AG04449 (cell line): ENCODE results near the gene SOX15.

Experiments used
- CTCF ChIA-PET: fragments of 350-600 bp; formaldehyde crosslinking; extraction: SDS; loops from one replicate; lab custom pipeline; 2021; ENCODE audit warnings: antibody characterized with exemption; lab: Yijun Ruan, JAX
- POLR2A ChIA-PET: fragments of 400-600, 350-600 bp; formaldehyde crosslinking; extraction: SDS; loops from one replicate; lab custom pipeline; 2020; ENCODE audit warnings: antibody characterized with exemption, inconsistent platforms; lab: Yijun Ruan, JAX
- DNase-seq: peaks from one replicate; pipeline ENCODE4 v3.0.0-alpha.2; 2010; ENCODE audit warnings: low read depth, low spot score
- H3K4me3 ChIP-seq: 2 replicates; pipeline ENCODE4 v1.5.1; 2011; ENCODE audit warnings: low read depth, mild to moderate bottlenecking, control low read depth, low read length
- TF ChIP-seq, protein P1 (sequence below): IDR thresholded peaks from one replicate; pipeline ENCODE4 v1.5.1; 2011; ENCODE audit warnings: mild to moderate bottlenecking, moderate library complexity, low read length, control low read depth, inconsistent platforms; ENCODE audit not compliant: insufficient read depth; ENCODE audit errors: missing control alignments

SOX15 gene

DNA sequence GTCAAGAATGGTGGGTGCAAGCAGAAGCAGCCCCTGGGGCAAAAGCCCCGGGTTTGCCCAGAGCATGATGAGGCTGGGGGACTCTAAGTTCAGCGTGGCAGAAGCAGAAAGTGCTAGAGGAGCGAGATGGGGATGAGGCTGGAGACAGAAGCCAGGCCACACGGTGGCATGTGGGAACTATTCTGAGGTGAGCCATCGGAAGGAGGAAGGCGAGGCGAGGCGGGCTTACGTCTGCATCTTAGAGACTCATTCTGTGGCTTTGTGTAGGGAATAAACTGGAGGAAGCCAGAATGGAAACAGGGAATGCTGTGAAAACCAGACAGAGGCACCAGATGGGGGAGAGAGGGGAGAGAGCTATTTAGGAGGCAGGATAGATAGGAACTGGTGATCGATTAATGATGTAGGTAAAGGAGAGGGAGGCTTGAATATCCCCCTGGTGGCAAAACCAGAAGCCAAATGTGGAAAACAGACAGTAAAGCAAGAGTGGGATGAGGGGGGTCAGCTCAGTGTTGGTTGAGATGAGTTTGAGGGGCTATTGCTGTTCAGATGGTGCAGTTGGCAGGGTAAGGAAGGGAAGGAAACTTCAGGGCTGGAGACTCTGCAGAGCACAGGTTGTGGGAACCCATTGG is 34.5 kb downstream of the SOX15 start:
- no peak for DNase-seq
- H3K4me3 ChIP-seq: no peak overlapping the region
- ChIA-PET POLR2A (interaction anchor here (0.6 kb wide), 1 partner anchor 69 kb away, joined by 3 read pairs; no protein-coding TSS in a partner anchor), CTCF (interaction anchor here (1.2 to 4.4 kb wide), 3 partner anchors 21 to 47 kb away, joined by 3 to 32 read pairs (median 3); no protein-coding TSS in a partner anchor)
- TF ChIP-seq, protein P1, sequence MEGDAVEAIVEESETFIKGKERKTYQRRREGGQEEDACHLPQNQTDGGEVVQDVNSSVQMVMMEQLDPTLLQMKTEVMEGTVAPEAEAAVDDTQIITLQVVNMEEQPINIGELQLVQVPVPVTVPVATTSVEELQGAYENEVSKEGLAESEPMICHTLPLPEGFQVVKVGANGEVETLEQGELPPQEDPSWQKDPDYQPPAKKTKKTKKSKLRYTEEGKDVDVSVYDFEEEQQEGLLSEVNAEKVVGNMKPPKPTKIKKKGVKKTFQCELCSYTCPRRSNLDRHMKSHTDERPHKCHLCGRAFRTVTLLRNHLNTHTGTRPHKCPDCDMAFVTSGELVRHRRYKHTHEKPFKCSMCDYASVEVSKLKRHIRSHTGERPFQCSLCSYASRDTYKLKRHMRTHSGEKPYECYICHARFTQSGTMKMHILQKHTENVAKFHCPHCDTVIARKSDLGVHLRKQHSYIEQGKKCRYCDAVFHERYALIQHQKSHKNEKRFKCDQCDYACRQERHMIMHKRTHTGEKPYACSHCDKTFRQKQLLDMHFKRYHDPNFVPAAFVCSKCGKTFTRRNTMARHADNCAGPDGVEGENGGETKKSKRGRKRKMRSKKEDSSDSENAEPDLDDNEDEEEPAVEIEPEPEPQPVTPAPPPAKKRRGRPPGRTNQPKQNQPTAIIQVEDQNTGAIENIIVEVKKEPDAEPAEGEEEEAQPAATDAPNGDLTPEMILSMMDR: no peak

DNA sequence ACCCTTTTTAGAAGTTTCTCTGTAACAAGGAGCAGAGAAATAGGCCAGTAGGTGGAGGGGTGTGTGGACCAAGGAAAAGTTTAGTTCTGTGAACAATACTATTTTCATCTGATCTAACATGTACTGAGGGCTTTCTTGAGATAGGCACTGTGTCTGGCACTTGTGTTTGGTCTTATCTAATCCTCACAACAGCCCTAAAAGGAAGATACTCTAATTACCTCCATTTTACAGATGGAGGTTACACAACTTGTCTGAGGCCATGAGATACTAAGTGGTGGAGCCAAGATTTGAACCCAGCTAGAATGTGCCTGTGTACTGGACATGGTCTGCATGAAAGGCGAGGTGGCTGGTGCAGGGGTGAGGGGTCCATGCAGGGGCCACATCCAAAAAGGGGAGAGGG is 36.5 kb downstream of the SOX15 start:
- H3K4me3 ChIP-seq: no peak overlapping the region
- no peak for DNase-seq

DNA sequence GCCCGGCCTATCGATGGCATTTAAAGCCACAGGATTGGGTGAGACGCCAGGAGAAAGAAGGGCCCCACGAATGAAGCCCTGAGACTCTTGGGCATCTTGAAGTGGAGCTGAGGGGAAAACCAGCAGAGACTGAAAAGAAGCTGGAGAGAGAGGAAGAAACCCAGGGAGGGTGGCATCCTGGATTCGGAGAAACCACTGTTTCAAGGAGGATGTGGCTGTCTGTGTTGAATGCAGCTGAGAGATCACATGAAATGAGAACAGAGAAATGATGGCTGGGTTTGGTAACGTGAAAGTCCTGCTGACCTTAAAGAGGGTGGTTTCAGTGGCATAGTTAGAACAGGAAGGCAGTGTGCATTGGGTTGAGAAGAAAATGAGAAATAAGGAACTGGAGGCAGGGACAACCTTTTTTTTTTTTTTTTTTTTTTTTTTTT is 37.3 kb downstream of the SOX15 start:
- DNase-seq: no peak
- TF ChIP-seq, protein P1: no peak
- H3K4me3 ChIP-seq: no peak overlapping the region
- POLR2A ChIA-PET: no interaction called here
- CTCF ChIA-PET: interaction anchor here (1.0 to 13.4 kb wide), 5 partner anchors 8 to 38 kb away, joined by 3 to 115 read pairs (median 4); partner anchors contain the start of gene SENP3

More for the DNA sequence above, 36.5 kb downstream of the SOX15 start:
- ChIA-PET CTCF (interaction anchor here (1.4 to 13.4 kb wide), 2 partner anchors 35 to 39 kb away, joined by 3 to 77 read pairs; no protein-coding TSS in a partner anchor), POLR2A (no interaction called here)
- TF ChIP-seq, protein P1: no peak

DNA sequence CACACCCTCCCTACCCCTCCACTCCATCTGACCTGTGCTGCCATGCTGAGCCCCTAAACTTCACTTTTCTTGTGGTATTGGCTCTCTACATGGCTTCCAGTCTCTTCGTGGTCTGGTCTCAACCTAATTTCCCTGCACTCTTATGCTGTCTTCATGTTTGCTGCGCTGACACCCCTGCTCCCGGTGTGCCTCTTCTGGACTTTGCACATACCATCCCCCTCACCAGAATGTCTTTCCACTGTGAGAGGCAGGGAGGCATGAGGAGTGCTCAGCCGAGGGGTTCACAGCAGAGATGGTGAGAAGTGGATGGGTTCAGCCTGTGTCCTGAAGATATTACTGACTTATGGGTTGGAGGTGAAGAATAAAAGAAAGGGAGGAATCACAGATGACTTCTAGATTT is 38.5 kb downstream of the SOX15 start:
- TF ChIP-seq, protein P1: no peak
- DNase-seq: no peak
- no peak overlapping the region for H3K4me3 ChIP-seq
- ChIA-PET CTCF (interaction anchor here (10.5 to 13.4 kb wide), 2 partner anchors 9 to 37 kb away, joined by 77 to 115 read pairs; partner anchors contain the start of gene SENP3), POLR2A (no interaction called here)

DNA sequence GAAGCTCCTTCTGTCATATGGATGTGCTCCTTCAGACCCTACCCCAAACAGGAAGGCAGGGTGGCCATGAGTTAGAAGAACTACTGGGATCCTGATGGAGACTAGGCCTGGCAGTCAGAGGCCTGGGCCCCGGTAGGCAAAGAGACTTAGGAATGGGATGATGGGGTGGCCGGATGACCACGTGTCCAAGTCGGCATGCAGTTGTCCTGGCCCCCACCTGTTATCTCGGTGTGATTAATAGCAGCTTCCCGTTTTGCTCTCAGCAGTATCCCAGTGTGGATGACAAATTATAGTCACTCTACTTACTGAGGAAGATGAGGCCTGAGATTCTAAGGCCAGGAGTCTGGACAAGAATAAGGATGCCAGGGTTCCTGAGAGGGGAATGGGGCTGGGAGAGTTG is 39.5 kb downstream of the SOX15 start:
- TF ChIP-seq, protein P1: no peak
- CTCF ChIA-PET: interaction anchor here (1.5 to 13.4 kb wide), 3 partner anchors 8 to 36 kb away, joined by 4 to 115 read pairs (median 77); partner anchors contain the start of genes SENP3 and TNFSF13

DNA sequence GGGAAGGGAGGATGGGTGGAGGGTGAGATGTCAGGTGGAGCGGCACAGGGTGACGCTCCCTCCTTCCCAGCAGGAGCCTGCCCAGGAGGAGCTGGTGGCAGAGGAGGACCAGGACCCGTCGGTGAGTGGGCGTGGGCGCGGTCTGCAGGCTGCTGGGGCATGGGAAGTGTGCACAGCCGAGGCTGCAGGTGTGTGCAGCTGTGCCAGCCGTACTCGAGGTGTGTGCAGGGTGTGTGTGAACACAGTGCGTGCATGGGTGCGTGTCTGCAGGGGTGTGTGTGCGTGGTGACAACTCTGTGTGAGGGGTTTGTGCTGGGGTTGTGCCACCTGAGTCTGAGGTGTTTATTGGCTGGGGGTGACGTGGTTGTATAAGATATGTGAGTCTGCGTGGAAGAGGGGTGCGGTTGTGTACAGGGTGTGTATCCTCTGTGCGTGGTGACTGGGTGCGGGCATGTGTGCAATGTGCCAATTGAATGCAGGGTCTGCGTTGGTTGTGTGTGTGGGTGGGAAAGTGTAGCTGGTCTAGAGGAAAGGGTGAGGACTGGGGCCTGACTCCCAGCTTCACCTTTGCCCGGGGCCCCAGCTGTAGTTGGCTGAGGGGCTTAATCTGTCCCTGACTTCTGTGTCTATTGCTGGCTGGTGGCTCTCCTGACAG is 40.4 kb downstream of the SOX15 start:
- TF ChIP-seq, protein P1: no peak
- CTCF ChIA-PET: interaction anchor here (1.1 to 13.4 kb wide), 6 partner anchors 9 to 269 kb away, joined by 3 to 115 read pairs (median 4); partner anchors contain the start of genes SENP3 and TNFSF13
- peak overlapping the region; percentile 70 for H3K4me3 ChIP-seq
- POLR2A ChIA-PET: interaction anchor here (0.9 to 1.0 kb wide), 2 partner anchors 11 to 66 kb away, joined by 3 read pairs; partner anchors contain the start of gene POLR2A
- no peak for DNase-seq

More for the DNA sequence above, 39.5 kb downstream of the SOX15 start:
- DNase-seq: no peak
- H3K4me3 ChIP-seq: no peak overlapping the region
- POLR2A ChIA-PET: interaction anchor here (1.0 kb wide), 1 partner anchor 10 kb away, joined by 3 read pairs; no protein-coding TSS in a partner anchor
